H9 (cell line): ENCODE results near the gene CLEC2L. TPM values are rescaled to one million over a fixed set of nuclear protein-coding genes. Genes with fewer than 3 reads are reported as not detected.
A peak's percentile ranks its signal among the peaks of the same experiment; 100 is the strongest.

Experiments used
- DNase-seq: peaks from one replicate; pipeline ENCODE4 v3.0.0-alpha.2; 2017
- H2AFZ ChIP-seq: one replicate; pipeline ENCODE4 v1.6.1; 2013; ENCODE audit warnings: mild to moderate bottlenecking, low read length, control low read depth, moderate library complexity
- H2AK5ac ChIP-seq: 2 replicates; pipeline ENCODE4 v1.6.1; 2013; ENCODE audit warnings: low read length, control low read depth, mixed read lengths; ENCODE audit not compliant: insufficient read length
- H2BK120ac ChIP-seq: one replicate; pipeline ENCODE4 v1.6.1; 2013; ENCODE audit warnings: low read depth, mild to moderate bottlenecking, low read length, control low read depth, inconsistent platforms; ENCODE audit not compliant: poor library complexity, severe bottlenecking
- H2BK12ac ChIP-seq: 2 replicates; pipeline ENCODE4 v1.6.1; 2013; ENCODE audit warnings: low read length, control low read depth, mixed read lengths, low read depth; ENCODE audit not compliant: insufficient read length
- H2BK15ac ChIP-seq: 2 replicates; pipeline ENCODE4 v1.6.1; 2013; ENCODE audit warnings: low read depth, low read length, control low read depth
- H2BK20ac ChIP-seq: one replicate; pipeline ENCODE4 v1.6.1; 2013; ENCODE audit warnings: low read depth, mild to moderate bottlenecking, low read length, control low read depth, inconsistent platforms; ENCODE audit not compliant: poor library complexity, severe bottlenecking
- H2BK5ac ChIP-seq: 2 replicates; pipeline ENCODE4 v1.6.1; 2013; ENCODE audit warnings: low read length, control low read depth, mixed read lengths; ENCODE audit not compliant: insufficient read length
- H3K14ac ChIP-seq: 2 replicates; pipeline ENCODE4 v1.6.1; 2013; ENCODE audit warnings: low read length, control low read depth; ENCODE audit not compliant: insufficient read depth
- H3K18ac ChIP-seq: 2 replicates; pipeline ENCODE4 v1.6.1; 2013; ENCODE audit warnings: low read depth, mild to moderate bottlenecking, mixed read lengths, low read length, control low read depth; ENCODE audit not compliant: insufficient read length
- H3K23ac ChIP-seq: 2 replicates; pipeline ENCODE4 v1.6.1; 2013; ENCODE audit warnings: low read length, control low read depth, mixed read lengths, low read depth; ENCODE audit not compliant: insufficient read length
- H3K23me2 ChIP-seq: 2 replicates; pipeline ENCODE4 v1.6.1; 2013; ENCODE audit warnings: low read depth, mild to moderate bottlenecking, mixed read lengths, low read length, control low read depth; ENCODE audit not compliant: insufficient read length, poor library complexity, severe bottlenecking
- H3K27ac ChIP-seq: 2 replicates; pipeline ENCODE4 v1.5.1; 2013; ENCODE audit warnings: low read length, control low read depth, mixed read lengths, low read depth; ENCODE audit not compliant: insufficient read length
- H3K27me3 ChIP-seq: 2 replicates; pipeline ENCODE4 v1.6.1; 2013; ENCODE audit warnings: low read length, control low read depth, inconsistent platforms; ENCODE audit not compliant: insufficient read depth
- H3K4ac ChIP-seq: 2 replicates; pipeline ENCODE4 v1.6.1; 2013; ENCODE audit warnings: low read depth, mild to moderate bottlenecking, control low read depth, inconsistent platforms, low read length, moderate library complexity
- H3K4me1 ChIP-seq: 2 replicates; pipeline ENCODE4 v1.6.1; 2013; ENCODE audit warnings: low read length, control low read depth, inconsistent platforms; ENCODE audit not compliant: insufficient read depth
- H3K4me2 ChIP-seq: 2 replicates; pipeline ENCODE4 v1.6.1; 2013; ENCODE audit warnings: low read length, control low read depth, mixed read lengths; ENCODE audit not compliant: insufficient read length, insufficient read depth
- H3K56ac ChIP-seq: 2 replicates; pipeline ENCODE4 v1.6.1; 2013; ENCODE audit warnings: low read depth, mild to moderate bottlenecking, mixed read lengths, low read length, control low read depth; ENCODE audit not compliant: insufficient read length
- H3K79me1 ChIP-seq: 2 replicates; pipeline ENCODE4 v1.6.1; 2013; ENCODE audit warnings: low read depth, mild to moderate bottlenecking, moderate library complexity, low read length, control low read depth, inconsistent platforms; ENCODE audit not compliant: insufficient read depth, poor library complexity, severe bottlenecking
- H3K79me2 ChIP-seq: 2 replicates; pipeline ENCODE4 v1.6.1; 2013; ENCODE audit warnings: low read length, control low read depth, inconsistent platforms; ENCODE audit not compliant: insufficient read depth
- H3K9ac ChIP-seq: 2 replicates; pipeline ENCODE4 v1.6.1; 2013; ENCODE audit warnings: low read length, control low read depth, mixed read lengths; ENCODE audit not compliant: insufficient read length; ENCODE audit errors: extremely low read depth
- H3K9me3 ChIP-seq: one replicate; pipeline ENCODE4 v1.6.1; 2013; ENCODE audit warnings: low read depth, low read length, inconsistent platforms; ENCODE audit not compliant: control insufficient read depth
- H3T11ph ChIP-seq: one replicate; pipeline ENCODE4 v1.6.1; 2013; ENCODE audit warnings: mild to moderate bottlenecking, low read length, control low read depth, inconsistent platforms
- H4K20me1 ChIP-seq: one replicate; pipeline ENCODE4 v1.6.1; 2013; ENCODE audit not compliant: control insufficient read depth, insufficient read length, insufficient read depth
- H4K5ac ChIP-seq: 2 replicates; pipeline ENCODE4 v1.6.1; 2013; ENCODE audit warnings: low read depth, mild to moderate bottlenecking, mixed read lengths, low read length, control low read depth; ENCODE audit not compliant: insufficient read length
- H4K8ac ChIP-seq: replicated peaks from 2 replicates; pipeline ENCODE4 v1.6.1; 2013; ENCODE audit warnings: low read length, control low read depth, mixed read lengths, low read depth; ENCODE audit not compliant: insufficient read length
- H4K91ac ChIP-seq: 2 replicates; pipeline ENCODE4 v1.6.1; 2013; ENCODE audit warnings: low read depth, mild to moderate bottlenecking, moderate library complexity, mixed read lengths, low read length, control low read depth; ENCODE audit not compliant: insufficient read length
- H3K27ac Mint-ChIP-seq, 3 experiments: 2 replicates in 2 of 3; 3 replicates in 1 of 3; pipeline ENCODE4 v1.8.0; 2020 to 2021; ENCODE audit warnings: mixed read lengths in 3 of 3, mild to moderate bottlenecking in 1 of 3, moderate library complexity in 1 of 3
- H3K27me3 Mint-ChIP-seq: 2 replicates; pipeline ENCODE4 v1.8.0; 2021; ENCODE audit warnings: low read depth, mild to moderate bottlenecking, moderate library complexity, mixed read lengths
- H3K36me3 Mint-ChIP-seq, 3 experiments: 2 replicates in 2 of 3; 3 replicates in 1 of 3; pipeline ENCODE4 v1.8.0; 2020 to 2021; ENCODE audit warnings: low read depth in 3 of 3, mixed read lengths in 3 of 3; ENCODE audit not compliant: insufficient read depth in 1 of 3
- H3K4me1 Mint-ChIP-seq, 2 experiments: 2 replicates each; pipeline ENCODE4 v1.8.0; 2020; ENCODE audit warnings: mixed read lengths in 2 of 2
- H3K4me3 Mint-ChIP-seq, 2 experiments: 2 replicates in 1 of 2; 3 replicates in 1 of 2; pipeline ENCODE4 v1.8.0; 2020 to 2021; ENCODE audit warnings: mild to moderate bottlenecking in 2 of 2, mixed read lengths in 2 of 2, moderate library complexity in 1 of 2
- H3K9me3 Mint-ChIP-seq, 2 experiments: 2 replicates in 1 of 2; 3 replicates in 1 of 2; pipeline ENCODE4 v1.8.0; 2020; ENCODE audit warnings: mild to moderate bottlenecking in 2 of 2, mixed read lengths in 2 of 2, moderate library complexity in 1 of 2
- WGBS: extraction: QIAGEN DNeasy Blood & Tissue Kit; methylation state at CpG from one replicate; pipeline ENCODE4 v1.1.7; 2013; ENCODE audit warnings: missing lambda C conversion rate, low lambda C conversion rate, mixed read lengths; ENCODE audit not compliant: insufficient read length; ENCODE audit errors: extremely low coverage; 5-methylcytosine and 5-hydroxymethylcytosine counted together
- total RNA-seq: library from RNA; stranded (reverse); gene quantifications from 2 replicates; pipeline ENCODE4 v1.2.1, GENCODE V29; 2021
- TF ChIP-seq, protein P1 (sequence below): fragments of 200-600 bp; sonication (generic); conservative IDR thresholded peaks from 3 replicates; pipeline ENCODE4 v1.8.0; 2021; ENCODE audit warnings: antibody characterized with exemption, mild to moderate bottlenecking

The CLEC2L gene
- total RNA-seq, 1 experiment from 2014 or later = 0.74 TPM

DNA sequence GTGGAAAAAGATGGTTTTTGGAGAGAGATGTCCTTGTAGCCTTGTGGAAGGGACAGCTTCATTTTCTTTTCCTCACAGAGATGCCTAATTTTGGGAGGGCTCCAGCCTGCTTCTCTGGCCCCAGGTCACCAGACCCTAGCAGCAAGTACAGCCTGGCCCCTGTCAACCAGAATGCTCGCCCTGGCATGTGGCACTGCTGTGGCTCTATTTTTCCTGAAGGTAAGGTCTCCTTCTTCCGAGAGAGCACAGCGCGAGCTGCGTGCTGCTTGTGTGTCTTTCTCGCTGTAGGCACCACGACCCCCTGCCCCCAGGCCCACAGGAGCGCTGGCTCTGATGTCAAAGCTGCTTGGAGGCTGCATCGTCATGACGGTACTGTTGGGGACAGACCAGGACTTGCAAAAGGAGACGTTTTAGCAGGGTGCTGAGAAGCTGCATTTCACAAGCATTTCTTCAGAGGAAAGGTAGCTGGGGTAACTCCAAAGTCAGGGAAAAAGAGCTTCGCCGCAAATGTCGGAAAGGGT, 58.7 kb downstream of the CLEC2L start:
- no peaks in the 10 kb centered on the region for H4K20me1 ChIP-seq
- H3K36me3 Mint-ChIP-seq = peaks cover 0 to 7% (median 3%) of the 10 kb centered on the region in 3 experiments; a peak in 4 of 7 replicates
- H2AFZ ChIP-seq = no peak overlapping the region
- H3K14ac ChIP-seq = no peak overlapping the region
- no CpG with 5 or more reads among the region's 14 CpGs for WGBS
- no peak overlapping the region for H3K9ac ChIP-seq
- H3K23me2 ChIP-seq = no peaks in the 10 kb centered on the region
- H2BK120ac ChIP-seq = no peak overlapping the region
- H3K27ac Mint-ChIP-seq = peak overlapping the region in 2 of 3 experiments; percentile 30 to 48; a peak in 2 of 7 replicates
- no peak overlapping the region for H3K27ac ChIP-seq
- no peaks in the 10 kb centered on the region for H3K27me3 Mint-ChIP-seq
- TF ChIP-seq, protein P1, sequence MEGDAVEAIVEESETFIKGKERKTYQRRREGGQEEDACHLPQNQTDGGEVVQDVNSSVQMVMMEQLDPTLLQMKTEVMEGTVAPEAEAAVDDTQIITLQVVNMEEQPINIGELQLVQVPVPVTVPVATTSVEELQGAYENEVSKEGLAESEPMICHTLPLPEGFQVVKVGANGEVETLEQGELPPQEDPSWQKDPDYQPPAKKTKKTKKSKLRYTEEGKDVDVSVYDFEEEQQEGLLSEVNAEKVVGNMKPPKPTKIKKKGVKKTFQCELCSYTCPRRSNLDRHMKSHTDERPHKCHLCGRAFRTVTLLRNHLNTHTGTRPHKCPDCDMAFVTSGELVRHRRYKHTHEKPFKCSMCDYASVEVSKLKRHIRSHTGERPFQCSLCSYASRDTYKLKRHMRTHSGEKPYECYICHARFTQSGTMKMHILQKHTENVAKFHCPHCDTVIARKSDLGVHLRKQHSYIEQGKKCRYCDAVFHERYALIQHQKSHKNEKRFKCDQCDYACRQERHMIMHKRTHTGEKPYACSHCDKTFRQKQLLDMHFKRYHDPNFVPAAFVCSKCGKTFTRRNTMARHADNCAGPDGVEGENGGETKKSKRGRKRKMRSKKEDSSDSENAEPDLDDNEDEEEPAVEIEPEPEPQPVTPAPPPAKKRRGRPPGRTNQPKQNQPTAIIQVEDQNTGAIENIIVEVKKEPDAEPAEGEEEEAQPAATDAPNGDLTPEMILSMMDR = no peak
- H3K79me2 ChIP-seq = no peaks in the 10 kb centered on the region
- no peaks in the 10 kb centered on the region for H3K9me3 ChIP-seq
- H3K79me1 ChIP-seq = no peaks in the 10 kb centered on the region
- no peak for DNase-seq
- H4K91ac ChIP-seq = no peak overlapping the region
- no peak overlapping the region for H3K18ac ChIP-seq
- H2BK12ac ChIP-seq = no peak overlapping the region
- H3K4ac ChIP-seq = no peak overlapping the region
- H3K23ac ChIP-seq = no peak overlapping the region
- H2AK5ac ChIP-seq = no peak overlapping the region
- H3K4me1 ChIP-seq = no peaks in the 10 kb centered on the region
- H2BK20ac ChIP-seq = no peak overlapping the region
- no peak overlapping the region; a peak in 1 of 5 replicates for H3K4me3 Mint-ChIP-seq
- H3K9me3 Mint-ChIP-seq = no peaks in the 10 kb centered on the region
- no peaks in the 10 kb centered on the region for H3K27me3 ChIP-seq
- H3K4me1 Mint-ChIP-seq = no peaks in the 10 kb centered on the region
- H2BK5ac ChIP-seq = no peak overlapping the region
- no peak overlapping the region for H3K56ac ChIP-seq
- H2BK15ac ChIP-seq = no peak overlapping the region
- no peak overlapping the region for H4K5ac ChIP-seq
- H4K8ac ChIP-seq = no peak overlapping the region
- no peak overlapping the region for H3T11ph ChIP-seq
- H3K4me2 ChIP-seq = no peak overlapping the region
